ENCODE results near the gene CLASP1.
"Not testable (repeated sequence)": the region's sequence is repeated elsewhere in the genome, so short reads cannot be mapped to it uniquely, and the experiment has no call there.

The CLASP1 gene

DNA sequence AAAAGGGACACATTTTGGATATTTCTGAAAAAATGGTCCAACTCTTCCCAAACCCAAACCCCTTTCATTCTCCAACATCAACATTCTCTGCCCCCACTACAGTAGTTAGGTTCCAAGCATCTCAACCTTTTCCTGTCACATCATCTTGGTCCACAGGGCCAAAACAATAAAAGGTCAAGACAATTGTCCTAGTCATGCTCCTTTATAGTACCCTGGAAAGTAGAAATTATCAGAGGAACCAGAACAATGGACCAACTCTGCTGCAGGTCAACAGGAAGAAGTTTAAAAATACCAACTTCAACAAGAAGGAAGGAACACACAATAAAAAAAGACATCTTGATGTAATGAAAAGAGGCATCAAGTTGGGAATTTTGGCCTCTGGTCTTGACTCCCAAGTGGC, 36.1 kb downstream of the CLASP1 start:
- DNase-seq: no peak

DNA sequence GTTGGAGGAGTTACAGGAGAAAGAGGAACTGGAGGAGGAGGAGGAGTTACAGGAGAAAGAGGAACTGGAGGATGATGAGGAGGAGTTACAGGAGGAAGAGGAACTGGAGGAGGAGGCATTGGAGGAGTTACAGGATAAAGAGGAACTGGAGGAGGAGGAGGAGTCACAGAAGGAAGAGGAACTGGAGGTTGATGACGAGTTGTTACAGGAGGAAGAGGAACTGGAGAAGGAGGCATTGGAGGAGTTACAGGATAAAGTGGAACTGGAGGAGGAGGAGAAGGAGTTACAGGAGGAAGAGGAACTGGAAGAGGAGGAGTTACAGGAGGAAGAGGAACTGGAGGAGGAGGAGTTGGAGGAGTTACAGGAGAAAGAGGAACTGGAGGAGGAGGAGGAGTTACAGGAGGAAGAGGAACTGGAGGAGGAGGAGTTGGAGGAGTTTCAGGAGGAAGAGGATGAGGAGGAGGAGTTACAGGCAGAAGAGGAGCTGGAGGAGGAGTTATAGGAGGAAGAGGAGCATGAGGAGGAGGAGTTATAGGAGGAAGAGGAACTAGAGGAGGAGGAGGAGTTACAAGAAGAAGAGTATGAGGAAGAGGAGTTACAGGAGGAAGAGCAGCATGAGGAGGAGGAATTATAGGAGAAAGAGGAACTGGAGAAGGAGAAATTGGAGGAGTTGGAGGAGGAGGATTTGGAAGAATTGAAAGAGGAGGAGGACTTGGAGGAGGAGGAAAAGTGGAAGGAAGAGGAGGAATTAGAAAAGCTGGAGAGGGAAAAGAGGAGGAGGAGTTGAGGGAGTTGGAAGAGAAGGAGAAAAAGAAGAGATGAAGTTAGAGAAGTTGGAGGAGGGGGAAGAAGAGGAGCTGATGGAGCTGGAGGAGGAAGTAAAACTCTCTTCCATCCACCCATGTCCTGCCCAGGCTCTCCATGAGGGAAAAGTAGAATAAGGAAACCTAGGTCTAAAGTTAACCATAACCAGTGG, 37.2 kb downstream of the CLASP1 start:
- DNase-seq: no peak

DNA sequence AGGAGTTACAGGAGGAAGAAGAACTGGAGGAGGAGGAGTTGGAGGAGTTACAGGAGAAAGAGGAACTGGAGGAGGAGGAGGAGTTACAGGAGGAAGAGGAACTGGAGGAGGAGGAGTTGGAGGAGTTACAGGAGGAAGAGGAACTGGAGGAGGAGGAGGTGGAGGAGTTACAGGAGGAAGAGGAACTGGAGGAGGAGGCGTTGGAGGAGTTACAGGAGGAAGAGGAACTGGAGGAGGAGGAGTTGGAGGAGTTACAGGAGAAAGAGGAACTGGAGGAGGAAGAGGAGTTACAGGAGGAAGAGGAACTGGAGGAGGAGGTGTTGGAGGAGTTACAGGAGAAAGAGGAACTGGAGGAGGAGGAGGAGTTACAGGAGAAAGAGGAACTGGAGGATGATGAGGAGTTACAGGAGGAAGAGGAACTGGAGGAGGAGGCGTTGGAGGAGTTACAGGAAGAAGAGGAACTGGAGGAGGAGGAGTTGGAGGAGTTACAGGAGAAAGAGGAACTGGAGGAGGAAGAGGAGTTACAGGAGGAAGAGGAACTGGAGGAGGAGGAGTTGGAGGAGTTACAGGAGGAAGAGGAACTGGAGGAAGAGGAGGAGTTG, 38.1 kb downstream of the CLASP1 start:
- not testable (repeated sequence) for DNase-seq

DNA sequence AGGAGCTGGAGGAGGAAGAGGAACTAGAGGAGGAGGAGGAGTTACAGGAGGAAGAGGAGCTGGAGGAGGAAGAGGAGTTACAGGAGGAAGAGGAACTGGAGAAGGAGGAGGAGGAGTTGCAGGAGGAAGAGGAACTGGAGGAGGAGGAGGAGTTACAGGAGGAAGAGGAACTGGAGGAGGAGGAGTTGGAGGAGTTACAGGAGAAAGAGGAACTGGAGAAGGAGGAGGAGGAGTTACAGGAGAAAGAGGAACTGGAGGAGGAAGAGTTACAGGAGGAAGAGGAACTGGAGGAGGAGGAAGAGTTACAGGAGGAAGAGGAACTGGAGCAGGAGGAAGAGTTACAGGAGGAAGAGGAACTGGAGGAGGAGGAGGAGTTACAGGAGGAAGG, 38.8 kb downstream of the CLASP1 start:
- DNase-seq: not testable (repeated sequence)

DNA sequence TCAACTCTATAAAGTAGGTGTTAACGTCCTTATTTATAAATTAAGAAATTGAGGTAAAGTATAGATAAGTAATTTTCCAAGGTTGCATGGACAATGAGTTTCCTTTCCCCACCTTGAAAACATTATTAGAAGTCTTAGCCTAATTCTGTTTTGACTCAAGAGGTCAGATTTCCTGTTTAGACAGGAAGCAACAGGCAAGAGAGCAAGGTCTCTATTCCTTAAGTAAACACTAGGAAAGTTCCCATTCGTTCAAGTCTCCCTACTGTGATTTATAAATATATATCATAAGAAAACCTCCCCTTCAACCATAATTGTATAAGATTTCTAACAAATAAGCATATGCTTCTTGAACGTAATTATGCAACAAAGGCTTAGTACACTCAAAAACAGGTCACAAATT, 40.3 kb downstream of the CLASP1 start:
- DNase-seq: no peak

DNA sequence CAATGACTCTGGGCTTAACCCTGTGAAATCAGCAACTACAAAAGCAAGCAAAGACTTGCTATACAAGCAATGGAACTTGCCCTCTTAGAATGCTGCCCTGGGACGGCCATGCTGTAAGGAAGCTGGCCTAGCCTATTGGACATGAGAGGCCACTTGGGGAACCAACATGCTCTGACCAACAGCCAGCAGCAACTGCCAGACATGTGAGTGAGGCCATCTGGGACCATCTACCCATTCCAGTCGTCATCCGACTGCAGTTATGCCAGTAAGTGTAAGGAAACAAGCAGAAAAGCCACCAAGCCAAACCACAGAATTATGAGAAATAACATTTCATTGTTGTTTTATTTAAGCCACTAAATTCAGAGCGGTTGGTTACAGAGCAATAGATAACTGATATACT, 40.9 kb downstream of the CLASP1 start:
- no peak for DNase-seq

DNA sequence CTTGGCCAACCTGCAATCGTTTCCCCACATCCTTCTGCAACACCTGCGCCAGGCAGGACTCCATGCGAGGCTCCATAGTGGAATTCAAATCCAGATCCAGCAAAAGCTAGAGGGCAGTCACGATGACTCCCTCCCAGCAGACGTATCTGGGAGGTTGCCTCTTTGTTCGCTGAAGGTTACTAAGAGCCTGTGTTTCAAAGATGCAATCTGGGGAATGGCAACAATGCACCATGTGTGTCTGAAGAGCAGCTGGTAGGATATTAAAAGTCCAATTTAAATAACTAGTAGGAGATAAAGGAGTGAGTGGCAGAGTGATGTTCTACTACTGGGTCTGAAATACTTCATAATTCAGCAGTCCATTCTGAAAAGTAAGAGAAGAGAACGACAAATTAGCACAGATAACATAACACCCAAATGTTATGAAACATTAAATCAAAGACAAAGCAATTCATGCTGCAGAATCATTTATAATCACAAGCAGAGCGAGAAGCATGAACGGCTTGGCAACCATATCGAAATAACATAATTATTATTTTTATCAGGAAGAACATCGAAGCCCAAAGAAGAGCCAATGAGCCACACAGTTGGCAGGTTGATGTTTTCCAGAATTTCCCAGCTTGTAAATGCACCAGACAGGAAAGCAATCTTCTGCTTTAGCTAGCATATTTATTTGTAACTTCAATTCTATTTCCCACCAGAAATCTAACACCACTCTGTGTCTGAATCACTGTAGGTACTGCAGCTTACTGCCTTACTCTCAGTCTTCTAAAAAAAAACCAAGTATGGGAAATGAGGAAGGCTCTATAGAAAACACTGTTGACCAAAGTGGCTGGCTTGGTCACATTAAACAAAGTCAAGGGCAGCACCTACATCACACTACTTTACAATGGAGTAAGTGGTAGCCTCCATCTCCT, 43.2 kb downstream of the CLASP1 start:
- DNase-seq: no peak

DNA sequence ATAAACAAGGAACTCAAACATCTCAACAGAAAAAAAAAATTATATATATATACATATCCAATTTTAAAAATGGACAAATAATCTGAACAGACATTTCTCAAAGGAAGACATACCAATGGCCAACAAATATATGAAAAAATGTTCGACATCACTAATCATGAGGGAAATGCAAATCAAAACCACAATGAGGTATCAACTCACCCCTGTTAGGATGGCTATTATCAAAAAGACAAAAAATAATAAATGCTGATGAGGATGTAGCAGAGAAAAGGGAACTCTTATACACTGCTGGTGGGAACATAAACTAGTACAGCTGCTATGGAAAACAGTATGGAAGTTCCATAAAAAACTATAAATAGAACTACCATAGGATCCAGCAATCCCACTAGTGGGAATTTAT, 46.1 kb downstream of the CLASP1 start:
- DNase-seq: no peak

DNA sequence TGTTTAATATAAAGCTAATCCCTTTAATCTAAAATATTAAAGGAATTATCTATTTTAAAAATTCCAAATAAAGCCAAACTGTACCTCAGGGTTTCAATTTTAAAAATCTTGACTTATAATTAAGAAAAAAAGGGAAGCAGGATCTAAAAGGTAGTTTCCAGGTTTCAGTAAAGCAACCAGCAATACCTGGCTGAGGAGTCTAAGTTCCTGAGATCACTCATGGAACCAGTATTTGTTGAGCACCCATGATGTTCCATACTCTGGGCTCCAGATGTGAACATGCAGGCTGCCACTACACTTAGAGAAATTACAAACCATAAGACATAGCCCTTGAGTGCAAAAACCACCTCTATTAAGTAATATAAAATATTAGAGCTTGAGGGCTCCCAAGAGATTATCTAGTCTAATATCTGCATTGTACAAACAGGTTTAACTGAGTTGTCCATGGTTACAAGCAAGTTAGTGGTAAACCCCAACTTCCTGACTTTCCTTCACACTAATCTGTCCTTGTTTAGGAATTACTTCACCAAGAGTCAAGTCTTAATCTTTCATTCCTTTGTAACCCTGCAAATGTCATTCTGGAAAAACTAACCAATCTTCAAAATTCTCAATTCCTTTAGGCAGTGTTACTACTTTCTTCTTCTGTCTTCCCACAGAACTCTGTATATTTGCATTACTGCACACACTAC, 49.2 kb downstream of the CLASP1 start:
- DNase-seq: no peak

DNA sequence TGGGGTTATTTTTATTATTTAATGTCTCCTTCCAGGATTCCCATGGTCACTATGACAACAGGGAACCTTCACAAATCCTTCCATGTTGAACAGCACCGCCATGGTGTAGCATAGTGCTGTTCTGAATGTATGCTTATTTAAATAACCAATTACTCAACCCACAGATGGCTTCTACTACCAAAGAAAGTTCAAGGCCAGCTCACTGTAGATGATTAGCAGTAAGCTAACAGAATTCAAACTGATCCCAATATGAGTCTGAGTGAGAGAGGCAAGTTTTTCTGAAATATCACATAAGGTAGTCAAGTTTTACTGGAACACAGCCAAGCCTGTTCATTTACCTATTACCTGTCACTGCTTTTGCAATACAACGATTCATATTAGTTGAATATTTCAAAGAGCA, 51.2 kb downstream of the CLASP1 start:
- DNase-seq: no peak

DNA sequence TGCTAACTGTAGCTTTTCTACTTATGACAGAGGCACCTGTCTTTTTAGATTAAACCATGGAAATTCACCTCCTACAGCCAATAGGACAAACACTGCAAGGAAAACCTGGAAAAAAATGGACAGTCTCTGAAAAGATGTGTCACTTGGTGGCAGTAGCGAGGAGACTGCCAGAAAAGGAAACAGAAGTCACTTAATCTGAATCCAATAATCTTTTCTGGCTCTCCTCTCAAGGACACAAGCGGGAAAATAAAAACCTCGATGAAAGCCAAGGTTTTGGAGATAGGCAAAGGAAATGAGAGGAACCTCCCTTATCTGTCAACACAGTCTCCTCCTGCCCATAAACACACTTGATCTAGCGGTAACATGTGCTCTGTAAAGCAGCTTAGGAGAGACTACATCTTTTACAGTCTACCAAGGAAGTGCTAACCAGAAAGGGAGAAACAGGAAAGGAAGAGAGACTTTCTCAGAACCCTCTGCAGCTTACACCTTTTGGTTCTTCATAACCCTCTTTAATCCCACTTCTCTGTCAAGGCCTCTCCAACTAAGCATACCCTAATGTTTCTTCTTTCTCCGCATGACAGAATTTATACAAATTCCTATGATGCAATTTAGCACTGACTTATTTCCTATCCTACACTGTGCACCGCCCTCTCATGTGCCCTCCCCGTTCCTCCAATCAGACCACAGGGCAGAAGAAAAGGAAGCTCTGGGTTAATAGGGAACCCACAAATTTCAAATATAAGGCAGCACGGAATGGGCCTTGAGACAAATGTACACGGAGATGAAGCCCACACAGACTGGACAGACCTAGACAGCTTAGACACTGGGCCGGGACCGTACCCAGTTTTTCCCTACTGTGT, 52.8 kb downstream of the CLASP1 start:
- no peak for DNase-seq

DNA sequence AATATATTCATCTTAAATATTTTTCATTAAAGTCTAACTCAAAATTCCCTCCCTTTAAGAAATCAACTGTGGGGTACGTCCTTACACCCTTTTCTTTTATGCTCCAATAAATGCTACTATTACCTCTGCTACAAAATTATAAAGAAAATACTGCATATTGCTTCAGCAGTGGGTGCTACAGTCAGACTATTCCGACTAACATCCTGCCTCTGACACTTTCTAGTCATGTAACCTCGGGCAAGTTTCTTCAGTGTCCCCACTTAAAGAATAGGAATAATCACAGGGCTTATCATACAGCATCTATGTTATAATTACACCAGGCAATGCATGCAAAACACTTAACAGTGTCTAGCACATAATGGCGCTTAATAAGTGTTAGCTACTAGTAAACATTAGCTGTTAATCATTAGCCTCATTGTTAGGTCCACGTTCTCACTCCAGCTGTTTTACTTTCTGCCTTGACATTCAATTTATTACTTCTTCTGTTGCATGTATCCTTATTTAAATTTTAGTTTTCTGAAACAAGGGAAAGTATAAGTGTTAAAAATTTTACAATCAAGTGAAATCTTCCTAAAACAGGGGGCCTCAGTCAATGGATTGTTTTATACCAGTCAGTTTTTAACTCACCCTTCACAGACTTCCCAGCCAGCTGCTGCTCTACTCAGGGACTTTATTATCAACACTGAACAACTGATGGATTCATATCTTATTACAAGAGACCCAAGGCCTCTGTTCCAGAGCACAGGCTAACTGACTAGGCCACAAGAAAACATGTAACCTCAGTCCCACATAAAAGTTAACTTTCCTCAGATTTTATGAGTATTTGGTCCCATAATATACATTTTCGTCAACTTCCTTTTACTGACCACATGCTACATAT, 54.0 kb downstream of the CLASP1 start:
- no peak for DNase-seq

DNA sequence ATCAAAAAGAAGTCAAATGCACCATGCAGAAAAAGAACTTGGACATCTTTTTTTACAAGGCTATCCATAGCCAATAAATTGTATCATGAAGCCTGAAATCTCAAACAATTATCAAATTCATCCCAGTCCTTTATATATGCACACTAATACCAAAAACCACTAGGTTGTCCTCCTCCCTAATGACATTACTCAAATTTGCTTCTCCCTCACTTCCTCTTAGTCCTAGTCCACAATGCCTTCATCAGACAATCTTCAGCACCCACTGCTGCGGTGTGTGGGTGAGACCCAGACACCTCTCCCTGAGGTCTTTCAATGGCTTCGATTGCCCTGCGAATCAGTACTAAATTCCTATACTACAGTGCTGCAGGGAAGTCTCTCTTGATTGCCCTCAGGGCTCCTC, 58.1 kb downstream of the CLASP1 start:
- DNase-seq: no peak

DNA sequence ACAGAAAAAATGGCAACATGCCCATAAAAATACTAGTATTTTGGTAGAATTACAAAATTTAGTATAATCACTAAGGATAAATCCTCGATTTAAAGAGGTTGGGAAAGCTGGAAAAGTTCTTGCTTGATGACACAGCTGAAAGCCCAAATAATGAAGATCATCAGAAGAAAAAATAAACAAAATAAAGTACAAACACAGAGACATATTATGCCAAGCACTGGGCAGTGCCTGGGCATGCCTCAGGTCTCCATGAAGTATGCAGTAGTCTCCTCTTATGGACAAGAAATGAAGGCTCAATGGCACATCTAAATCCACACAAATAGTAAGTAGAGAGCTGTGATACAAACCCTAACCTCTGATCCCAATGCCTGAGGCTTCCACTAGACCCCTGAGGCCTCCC, 60.9 kb downstream of the CLASP1 start:
- DNase-seq: no peak

DNA sequence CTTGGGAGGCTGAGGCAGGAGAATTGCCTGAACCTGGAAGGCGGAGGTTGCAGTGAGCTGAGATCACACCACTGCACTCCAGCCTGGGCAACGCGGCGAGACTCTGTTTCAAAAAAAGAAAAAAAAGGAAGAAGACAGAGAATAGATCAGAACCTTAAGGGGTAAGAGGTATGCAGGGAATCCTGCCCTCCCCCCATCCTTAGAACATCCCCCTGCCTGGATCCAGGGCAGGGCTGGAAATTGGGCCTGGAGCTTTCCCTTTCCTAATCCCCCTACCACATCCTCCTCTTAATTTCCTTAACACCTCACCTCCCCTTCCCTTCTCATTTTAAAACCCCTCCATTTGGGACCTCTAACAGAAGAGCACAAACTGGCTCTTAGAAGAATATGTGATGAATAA, 62.1 kb downstream of the CLASP1 start:
- DNase-seq: no peak

DNA sequence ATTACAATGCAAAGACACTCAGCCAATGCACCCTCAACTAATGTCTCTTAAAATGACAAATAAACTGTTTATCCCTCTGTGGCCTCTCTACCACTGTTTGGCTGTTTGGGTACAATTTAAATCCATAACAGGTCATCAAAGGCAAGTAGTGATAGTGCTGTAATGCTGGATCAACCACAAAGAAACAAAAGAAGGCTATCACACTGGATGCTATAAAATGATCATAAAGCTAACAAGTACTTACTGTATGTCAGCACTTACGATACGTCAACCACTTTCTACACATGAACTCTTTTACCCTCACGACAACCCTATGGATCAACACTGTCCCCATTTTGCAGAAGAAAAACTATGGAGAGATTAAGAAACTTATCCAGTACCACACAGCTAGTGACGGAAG, 64.5 kb downstream of the CLASP1 start:
- no peak for DNase-seq

DNA sequence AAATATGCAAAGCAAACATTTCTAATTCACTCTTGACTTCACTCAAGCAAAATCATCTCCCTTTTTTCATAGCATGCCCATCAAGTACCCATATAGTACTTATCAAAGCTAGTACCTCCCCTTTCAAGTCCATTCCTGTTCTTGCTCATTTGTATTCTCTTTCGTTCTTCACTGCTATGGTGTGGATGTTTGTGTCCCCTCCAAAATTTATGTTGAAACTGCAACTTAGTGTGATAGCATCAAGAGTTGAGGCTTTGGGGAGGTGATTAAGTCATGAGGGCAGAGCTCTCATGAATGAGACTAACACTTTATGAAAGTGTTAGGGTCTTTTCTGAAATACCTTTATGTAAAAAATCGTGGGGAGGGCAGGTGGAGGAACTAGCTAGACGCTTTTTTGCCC, 65.7 kb downstream of the CLASP1 start:
- DNase-seq: no peak

DNA sequence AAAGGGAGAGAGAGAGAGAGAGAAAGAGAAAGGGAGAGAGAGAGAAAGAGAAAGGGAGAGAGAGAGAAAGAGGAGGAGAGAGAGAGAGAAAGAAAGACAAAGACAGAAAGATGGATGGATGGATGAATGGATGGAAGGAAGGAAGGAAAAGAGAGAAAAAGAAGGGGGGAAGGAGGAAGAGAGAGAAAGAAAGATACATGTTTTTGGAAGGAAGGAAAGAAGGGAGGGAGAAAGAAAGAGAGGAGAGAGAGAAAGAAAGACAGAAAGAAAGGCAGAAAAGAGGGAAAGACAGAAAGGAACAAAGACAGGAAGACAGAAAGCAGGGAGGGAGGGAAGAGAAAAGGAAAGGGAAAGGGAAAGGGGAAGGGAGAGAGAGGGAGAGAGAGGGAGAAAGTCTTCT, 67.0 kb downstream of the CLASP1 start:
- no peak for DNase-seq

DNA sequence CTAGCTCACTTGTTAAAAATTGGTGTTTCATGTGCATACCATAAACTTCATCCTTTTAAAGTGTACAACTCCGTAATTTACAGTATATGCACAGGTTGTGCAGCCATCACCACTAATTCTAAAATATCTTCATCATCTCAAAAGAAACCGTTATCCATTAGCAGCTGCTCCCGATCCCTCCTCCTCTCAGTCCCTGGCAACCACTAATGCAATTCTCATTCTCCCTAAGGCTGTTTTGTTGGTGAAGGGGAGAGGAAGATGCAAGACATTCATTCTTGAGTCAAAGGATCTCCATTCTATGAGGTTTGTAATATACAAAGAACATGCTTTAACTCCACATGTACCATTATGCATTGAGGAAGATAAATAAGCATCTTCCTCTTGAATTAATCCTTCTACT, 70.0 kb downstream of the CLASP1 start:
- no peak for DNase-seq

DNA sequence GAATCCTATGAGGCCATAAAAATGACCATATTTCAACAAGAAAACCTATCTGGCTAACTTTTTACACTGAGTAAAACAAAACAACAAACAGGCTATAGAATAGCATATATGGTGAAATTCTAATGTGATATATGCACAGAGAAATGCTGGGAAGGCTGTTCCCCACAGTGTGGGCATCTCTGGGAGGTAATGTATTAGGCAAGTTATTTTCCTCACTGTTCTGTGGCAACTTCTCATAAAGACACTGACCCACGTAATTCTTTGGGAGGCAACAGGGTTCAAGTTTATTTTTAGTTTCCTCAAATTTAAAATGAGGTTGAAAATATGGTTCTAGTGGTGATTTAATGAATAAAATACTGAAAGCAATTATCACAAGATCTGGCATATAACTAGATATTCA, 71.9 kb downstream of the CLASP1 start:
- DNase-seq: no peak

DNA sequence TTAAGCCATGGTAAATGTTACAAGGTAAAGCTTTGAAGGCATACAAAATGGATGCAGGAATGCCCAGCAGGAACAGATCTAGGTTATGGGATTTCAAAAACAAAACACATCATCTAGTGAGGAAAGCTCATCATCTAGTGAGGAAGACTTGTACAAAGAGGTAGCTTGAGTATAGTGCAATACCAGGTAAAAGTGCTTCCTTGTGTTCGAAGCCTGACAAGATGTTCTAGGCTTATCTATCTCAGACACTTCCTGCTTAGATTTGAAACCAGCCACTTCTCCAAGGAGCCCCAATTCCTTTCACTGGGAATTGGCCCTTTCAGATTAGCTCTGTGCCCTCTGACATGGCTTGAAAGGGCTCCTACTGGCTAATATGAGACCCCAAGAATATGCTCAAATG, 73.0 kb downstream of the CLASP1 start:
- DNase-seq: no peak

Measured in 8988T (cell line).